OCI-LY7 (cell line): ENCODE results near the gene PRKCA. TPM values are rescaled to one million over a fixed set of nuclear protein-coding genes. Genes with fewer than 3 reads are reported as not detected.

Source experiments
- BruUV-seq: library from RNA; stranded (reverse); fragments of 400-500 nt; replicated peaks from 2 replicates; lab custom pipeline; 2021; lab: Mats Ljungman, UMichigan
- CTCF ChIA-PET: fragments of 300-600 bp; sonication (Branson Sonifier 250); formaldehyde crosslinking; loops from one replicate; lab custom pipeline; 2022; ENCODE audit warnings: antibody characterized with exemption; ENCODE audit not compliant: unreplicated experiment; lab: Charles Lee
- POLR2A ChIA-PET: fragments of 300-600 bp; sonication (Branson Sonifier 250); formaldehyde crosslinking; loops from one replicate; lab custom pipeline; 2022; ENCODE audit warnings: antibody characterized with exemption; lab: Charles Lee
- DNase-seq: peaks from one replicate; pipeline ENCODE4 v3.0.0-alpha.2; 2015; ENCODE audit warnings: low spot score
- H2AFZ ChIP-seq: fragments of 200-600 bp; sonication (generic), shearing (Covaris generic); 2 replicates; pipeline ENCODE4 v1.6.1; 2014; ENCODE audit warnings: mild to moderate bottlenecking, antibody characterized with exemption, low read length, moderate library complexity
- H3K27ac ChIP-seq: fragments of 200-600 bp; sonication (generic); 2 replicates; pipeline ENCODE4 v1.5.1; 2014; ENCODE audit warnings: mixed run types, low read depth, mild to moderate bottlenecking, moderate library complexity, low read length, inconsistent platforms; ENCODE audit not compliant: poor library complexity, severe bottlenecking
- H3K36me3 ChIP-seq: fragments of 200-600 bp; sonication (generic); 2 replicates; pipeline ENCODE4 v1.6.1; 2014; ENCODE audit warnings: mild to moderate bottlenecking, antibody characterized with exemption, low read length, moderate library complexity, mixed read lengths; ENCODE audit not compliant: insufficient read depth
- H3K4me1 ChIP-seq: fragments of 200-600 bp; sonication (generic); 2 replicates; pipeline ENCODE4 v1.5.1; 2014; ENCODE audit warnings: mild to moderate bottlenecking, low read length; ENCODE audit not compliant: insufficient read depth, poor library complexity, severe bottlenecking
- H3K4me2 ChIP-seq: fragments of 200-600 bp; sonication (generic); 2 replicates; pipeline ENCODE4 v1.6.1; 2014; ENCODE audit warnings: mild to moderate bottlenecking, low read length
- H3K4me3 ChIP-seq: fragments of 200-600 bp; sonication (generic); 2 replicates; pipeline ENCODE4 v1.5.1; 2014; ENCODE audit warnings: mild to moderate bottlenecking, low read depth, low read length; ENCODE audit not compliant: poor library complexity, severe bottlenecking
- H3K79me2 ChIP-seq: fragments of 200-600 bp; sonication (generic); 2 replicates; pipeline ENCODE4 v1.6.1; 2016; ENCODE audit warnings: low read depth, mild to moderate bottlenecking, low read length, moderate library complexity, mixed read lengths; ENCODE audit not compliant: insufficient read depth
- H3K9me2 ChIP-seq: fragments of 200-600 bp; sonication (generic); 2 replicates; pipeline ENCODE4 v1.6.1; 2016; ENCODE audit warnings: mild to moderate bottlenecking, low read length, mixed read lengths; ENCODE audit not compliant: insufficient read depth
- H3K9me3 ChIP-seq: fragments of 200-600 bp; sonication (generic); 2 replicates; pipeline ENCODE4 v1.6.1; 2014; ENCODE audit warnings: mild to moderate bottlenecking, mixed run types, low read length, mixed read lengths
- H4K20me1 ChIP-seq: fragments of 200-600 bp; sonication (generic); 2 replicates; pipeline ENCODE4 v1.6.1; 2014; ENCODE audit warnings: mild to moderate bottlenecking, antibody characterized with exemption, low read length, moderate library complexity, mixed read lengths; ENCODE audit not compliant: insufficient read depth
- CTCF ChIP-seq: fragments of 200-600 bp; sonication (generic); conservative IDR thresholded peaks from 2 replicates; pipeline ENCODE4 v1.5.1; 2014; ENCODE audit warnings: mild to moderate bottlenecking, antibody characterized with exemption, low read length, moderate library complexity, mixed read lengths
- EZH2phosphoT487 ChIP-seq: fragments of 200-600 bp; sonication (generic); IDR thresholded peaks from 2 replicates; pipeline ENCODE4 v1.6.1; 2018; ENCODE audit warnings: low read depth, borderline replicate concordance, mild to moderate bottlenecking, mixed run types, antibody characterized with exemption, low read length, moderate library complexity, mixed read lengths
- intact Hi-C: fragments of 100-400 bp; cut with micrococcal nuclease; formaldehyde crosslinking; loops from one replicate; pipeline ENCODE4 v1.10.0; 2022; ENCODE audit not compliant: unreplicated experiment
- total RNA-seq, 2 experiments: library from RNA; depleted of rRNA in 1 of 2; stranded (reverse); fragments of >200 nt in 1 of 2; shearing (Covaris generic) in 1 of 2; gene quantifications; 2 replicates each; pipeline ENCODE4 v1.2.3, GENCODE V29; 2014 to 2022

Gene PRKCA
- total RNA-seq, 2 experiments from 2014 or later = 6.6 to 32.1 TPM

DNA sequence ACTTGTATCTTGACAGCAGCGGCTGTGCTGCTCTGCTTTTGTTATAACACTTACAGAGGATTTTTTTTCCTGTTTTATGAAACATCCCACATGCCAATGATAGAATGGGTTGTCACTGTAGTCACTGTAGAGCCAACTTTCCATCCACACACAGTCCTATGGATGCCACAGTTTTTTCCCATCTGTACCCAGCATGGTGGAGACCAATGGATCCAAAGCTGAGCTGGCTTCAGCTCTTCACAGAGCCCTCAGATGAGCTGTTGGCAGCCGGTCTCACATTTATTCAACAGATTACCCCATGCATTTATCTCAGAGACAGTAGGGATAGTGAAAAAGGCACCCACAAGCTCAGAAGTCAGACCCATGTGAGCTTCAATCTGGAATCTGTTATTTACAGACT, 441.1 kb downstream of the PRKCA start:
- H3K9me3 ChIP-seq = no peaks in the 10 kb centered on the region
- no peaks in the 10 kb centered on the region for H3K36me3 ChIP-seq
- intact Hi-C loops = no loop called here
- H3K4me3 ChIP-seq = no peak overlapping the region
- no peaks in the 10 kb centered on the region for H4K20me1 ChIP-seq
- H3K4me1 ChIP-seq = no peaks in the 10 kb centered on the region
- CTCF ChIA-PET = no interaction called here
- H3K9me2 ChIP-seq = no peaks in the 10 kb centered on the region
- BruUV-seq = no TSS peak
- no peak for TF ChIP-seq CTCF
- TF ChIP-seq EZH2phosphoT487 = no peak
- H3K4me2 ChIP-seq = no peak overlapping the region
- no peak for DNase-seq
- H2AFZ ChIP-seq = no peak overlapping the region
- H3K79me2 ChIP-seq = no peaks in the 10 kb centered on the region
- no peak overlapping the region for H3K27ac ChIP-seq
- POLR2A ChIA-PET = interaction anchor here (0.6 to 1.2 kb wide), 2 partner anchors 70 to 529 kb away, joined by 3 read pairs; no protein-coding TSS in a partner anchor

GRCh38 chr17:66746736-66747135, 444.3 kb downstream of the PRKCA start:
- TF ChIP-seq CTCF (no peak), EZH2phosphoT487 (no peak)
- BruUV-seq = no TSS peak
- no peak for DNase-seq
- no peak overlapping the region for H3K4me3 ChIP-seq
- no peak overlapping the region for H3K27ac ChIP-seq
- H3K4me2 ChIP-seq = no peak overlapping the region
- H4K20me1 ChIP-seq = no peaks in the 10 kb centered on the region
- H3K9me2 ChIP-seq = no peaks in the 10 kb centered on the region
- H3K36me3 ChIP-seq = no peaks in the 10 kb centered on the region
- no peaks in the 10 kb centered on the region for H3K9me3 ChIP-seq
- H3K4me1 ChIP-seq = no peaks in the 10 kb centered on the region
- ChIA-PET POLR2A (no interaction called here), CTCF (no interaction called here)
- intact Hi-C loops = no loop called here
- no peaks in the 10 kb centered on the region for H3K79me2 ChIP-seq
- H2AFZ ChIP-seq = no peak overlapping the region

GRCh38 chr17:66747578-66748275, 445.3 kb downstream of the PRKCA start:
- Histone ChIP-seq H3K36me3 (no peaks in the 10 kb centered on the region), H3K9me3 (no peaks in the 10 kb centered on the region), H4K20me1 (no peaks in the 10 kb centered on the region), H3K4me3 (no peak overlapping the region), H2AFZ (no peak overlapping the region), H3K4me2 (no peak overlapping the region), H3K79me2 (no peaks in the 10 kb centered on the region), H3K9me2 (no peaks in the 10 kb centered on the region), H3K4me1 (no peaks in the 10 kb centered on the region), H3K27ac (no peak overlapping the region)
- DNase-seq = no peak
- ChIA-PET CTCF (no interaction called here), POLR2A (no interaction called here)
- BruUV-seq = no TSS peak
- intact Hi-C loops = no loop called here
- TF ChIP-seq CTCF (no peak), EZH2phosphoT487 (no peak)
